HL-60 (cell line): ENCODE results near the gene AFF2.
"Not testable (repeated sequence)": the region's sequence is repeated elsewhere in the genome, so short reads cannot be mapped to it uniquely, and the experiment has no call there.

ENCODE experiments used
- DNase-seq, 2 experiments: peaks; one replicate each; pipeline ENCODE4 v3.0.0-alpha.2; 2010 to 2020; ENCODE audit warnings: low read depth in 1 of 2, low spot score in 1 of 2
- H3K27ac ChIP-seq: fragments of 250-450 bp; sonication (Bioruptor Pico); replicated peaks from 2 replicates; pipeline ENCODE4 v1.5.1; 2020; ENCODE audit warnings: mild to moderate bottlenecking, moderate library complexity
- H3K27me3 ChIP-seq: fragments of 250-450 bp; sonication (Bioruptor Pico); 2 replicates; pipeline ENCODE4 v1.5.1; 2021; ENCODE audit warnings: mild to moderate bottlenecking, moderate library complexity; ENCODE audit not compliant: insufficient read depth, poor library complexity, severe bottlenecking
- H3K4me3 ChIP-seq: replicated peaks from 2 replicates; pipeline ENCODE4 v1.5.1; 2011; ENCODE audit warnings: mild to moderate bottlenecking, control low read depth, low read length; ENCODE audit not compliant: insufficient read depth
- CTCF ChIP-seq: IDR thresholded peaks from one replicate; pipeline ENCODE4 v1.5.1; 2011; ENCODE audit warnings: low read length, control low read depth, inconsistent platforms; ENCODE audit not compliant: insufficient read depth
- GABPA ChIP-seq: IDR thresholded peaks from 2 replicates; pipeline ENCODE4 v1.6.1; 2012; ENCODE audit warnings: low read depth
- POLR2AphosphoS5 ChIP-seq: IDR thresholded peaks from 2 replicates; pipeline ENCODE4 v1.6.1; 2012; ENCODE audit warnings: low read depth
- SPI1 ChIP-seq: IDR thresholded peaks from 2 replicates; pipeline ENCODE4 v1.6.1; 2012; ENCODE audit warnings: low read depth, mild to moderate bottlenecking, borderline replicate concordance
- TF ChIP-seq, protein P1 (sequence below): IDR thresholded peaks from 2 replicates; pipeline ENCODE4 v1.6.1; 2012; ENCODE audit warnings: low read depth; ENCODE audit not compliant: insufficient replicate concordance

The AFF2 gene

GRCh38 chrX:148662014-148662413, 161.6 kb downstream of the AFF2 start:
- H3K4me3 ChIP-seq: no peak overlapping the region
- no peak for DNase-seq
- H3K27me3 ChIP-seq: no peaks in the 10 kb centered on the region
- no peak overlapping the region for H3K27ac ChIP-seq
- TF ChIP-seq GABPA: no peak
- no peak for TF ChIP-seq POLR2AphosphoS5
- TF ChIP-seq CTCF: no peak

- no peak for DNase-seq
- Histone ChIP-seq H3K27me3 (no peaks in the 10 kb centered on the region), H3K27ac (no peak overlapping the region), H3K4me3 (no peak overlapping the region)
- TF ChIP-seq SPI1 (no peak), CTCF (no peak), POLR2AphosphoS5 (no peak), GABPA (no peak)
- TF ChIP-seq, protein P1, sequence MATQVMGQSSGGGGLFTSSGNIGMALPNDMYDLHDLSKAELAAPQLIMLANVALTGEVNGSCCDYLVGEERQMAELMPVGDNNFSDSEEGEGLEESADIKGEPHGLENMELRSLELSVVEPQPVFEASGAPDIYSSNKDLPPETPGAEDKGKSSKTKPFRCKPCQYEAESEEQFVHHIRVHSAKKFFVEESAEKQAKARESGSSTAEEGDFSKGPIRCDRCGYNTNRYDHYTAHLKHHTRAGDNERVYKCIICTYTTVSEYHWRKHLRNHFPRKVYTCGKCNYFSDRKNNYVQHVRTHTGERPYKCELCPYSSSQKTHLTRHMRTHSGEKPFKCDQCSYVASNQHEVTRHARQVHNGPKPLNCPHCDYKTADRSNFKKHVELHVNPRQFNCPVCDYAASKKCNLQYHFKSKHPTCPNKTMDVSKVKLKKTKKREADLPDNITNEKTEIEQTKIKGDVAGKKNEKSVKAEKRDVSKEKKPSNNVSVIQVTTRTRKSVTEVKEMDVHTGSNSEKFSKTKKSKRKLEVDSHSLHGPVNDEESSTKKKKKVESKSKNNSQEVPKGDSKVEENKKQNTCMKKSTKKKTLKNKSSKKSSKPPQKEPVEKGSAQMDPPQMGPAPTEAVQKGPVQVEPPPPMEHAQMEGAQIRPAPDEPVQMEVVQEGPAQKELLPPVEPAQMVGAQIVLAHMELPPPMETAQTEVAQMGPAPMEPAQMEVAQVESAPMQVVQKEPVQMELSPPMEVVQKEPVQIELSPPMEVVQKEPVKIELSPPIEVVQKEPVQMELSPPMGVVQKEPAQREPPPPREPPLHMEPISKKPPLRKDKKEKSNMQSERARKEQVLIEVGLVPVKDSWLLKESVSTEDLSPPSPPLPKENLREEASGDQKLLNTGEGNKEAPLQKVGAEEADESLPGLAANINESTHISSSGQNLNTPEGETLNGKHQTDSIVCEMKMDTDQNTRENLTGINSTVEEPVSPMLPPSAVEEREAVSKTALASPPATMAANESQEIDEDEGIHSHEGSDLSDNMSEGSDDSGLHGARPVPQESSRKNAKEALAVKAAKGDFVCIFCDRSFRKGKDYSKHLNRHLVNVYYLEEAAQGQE: no peak
Observed at GRCh38 chrX:148664171-148664570, 163.8 kb downstream of the AFF2 start.

- no peak for DNase-seq
- no peak overlapping the region for H3K27ac ChIP-seq
- H3K4me3 ChIP-seq: no peak overlapping the region
- TF ChIP-seq, protein P1: no peak
- TF ChIP-seq CTCF: no peak
- no peak for TF ChIP-seq POLR2AphosphoS5
- TF ChIP-seq GABPA: no peak
- TF ChIP-seq SPI1: no peak
- H3K27me3 ChIP-seq: no peaks in the 10 kb centered on the region
Observed at GRCh38 chrX:148664995-148665394, 164.6 kb downstream of the AFF2 start.

DNA sequence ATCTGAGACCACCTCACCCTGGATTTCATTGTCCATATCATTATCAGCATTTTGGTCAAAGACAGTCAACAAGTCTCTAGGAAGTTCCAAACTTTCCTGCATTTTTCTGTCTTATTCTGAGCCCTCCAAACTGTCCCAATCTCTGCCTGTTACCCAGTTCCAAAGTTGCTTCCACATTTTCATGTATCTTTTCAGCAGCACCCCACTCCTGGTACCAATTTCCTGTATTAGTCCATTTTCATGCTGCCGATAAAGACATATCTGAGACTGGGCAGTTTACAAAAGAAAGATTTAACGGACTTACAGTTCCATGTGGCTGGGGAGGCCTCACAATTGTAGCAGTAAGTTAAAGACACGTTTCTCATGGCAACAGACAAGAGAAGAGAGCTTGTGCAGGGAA, 168.8 kb downstream of the AFF2 start:
- H3K27ac ChIP-seq, H3K4me3 ChIP-seq, DNase-seq, H3K27me3 ChIP-seq: not testable (repeated sequence)
